Loucy (cell line): Measurements from ENCODE around the gene TUBB6.

Experiments used
- H2AFZ ChIP-seq: fragments of 200-600 bp; sonication (generic); 2 replicates; pipeline ENCODE4 v1.6.0; 2016; ENCODE audit warnings: antibody characterized with exemption, mild to moderate bottlenecking, low read length, moderate library complexity
- H3F3A ChIP-seq: fragments of 200-600 bp; 2 replicates; pipeline ENCODE4 v1.6.0; 2016; ENCODE audit warnings: antibody characterized with exemption, low read depth, mild to moderate bottlenecking
- H3K27me3 ChIP-seq: fragments of 200-600 bp; sonication (generic); 2 replicates; pipeline ENCODE4 v1.6.1; 2014; ENCODE audit warnings: low read length, mild to moderate bottlenecking; ENCODE audit not compliant: insufficient read depth, poor library complexity, severe bottlenecking
- H3K36me3 ChIP-seq: fragments of 200-600 bp; sonication (generic); 2 replicates; pipeline ENCODE4 v1.6.1; 2016; ENCODE audit warnings: low read length; ENCODE audit not compliant: insufficient read depth
- H3K4me1 ChIP-seq: fragments of 200-600 bp; sonication (generic); 2 replicates; pipeline ENCODE4 v1.5.1; 2014; ENCODE audit warnings: low read length, mild to moderate bottlenecking; ENCODE audit not compliant: insufficient read depth, poor library complexity, severe bottlenecking
- H3K4me2 ChIP-seq: fragments of 200-600 bp; sonication (generic); 2 replicates; pipeline ENCODE4 v1.6.0; 2014; ENCODE audit warnings: antibody characterized with exemption, low read length, low read depth, mild to moderate bottlenecking; ENCODE audit not compliant: poor library complexity, severe bottlenecking
- H3K4me3 ChIP-seq: fragments of 200-600 bp; sonication (generic); 2 replicates; pipeline ENCODE4 v1.5.1; 2014; ENCODE audit warnings: low read length, mild to moderate bottlenecking, mixed read lengths; ENCODE audit not compliant: poor library complexity, severe bottlenecking
- H3K79me2 ChIP-seq: fragments of 200-600 bp; sonication (generic); 2 replicates; pipeline ENCODE4 v1.6.1; 2014; ENCODE audit warnings: low read length; ENCODE audit not compliant: insufficient read depth
- H3K9ac ChIP-seq: fragments of 200-600 bp; sonication (generic); 2 replicates; pipeline ENCODE4 v1.6.0; 2014; ENCODE audit warnings: mild to moderate bottlenecking, low read depth, low read length, moderate library complexity; ENCODE audit not compliant: poor library complexity, severe bottlenecking
- H3K9me2 ChIP-seq: fragments of 200-600 bp; sonication (generic); replicated peaks from 2 replicates; pipeline ENCODE4 v1.6.1; 2016; ENCODE audit warnings: low read depth, low read length, mixed read lengths
- H3K9me3 ChIP-seq: fragments of 200-600 bp; sonication (generic); 2 replicates; pipeline ENCODE4 v1.6.1; 2014; ENCODE audit warnings: mild to moderate bottlenecking, antibody characterized with exemption, low read length, low read depth; ENCODE audit not compliant: insufficient read depth
- H4K20me1 ChIP-seq: fragments of 200-600 bp; sonication (generic); 2 replicates; pipeline ENCODE4 v1.6.0; 2014; ENCODE audit warnings: antibody characterized with exemption, low read length, mild to moderate bottlenecking; ENCODE audit not compliant: insufficient read depth, poor library complexity, severe bottlenecking
- CTCF ChIP-seq: fragments of 200-600 bp; sonication (generic); conservative IDR thresholded peaks from 2 replicates; pipeline ENCODE4 v1.5.1; 2014; ENCODE audit warnings: mild to moderate bottlenecking, antibody characterized with exemption, low read length
- EZH2phosphoT487 ChIP-seq: fragments of 200-600 bp; IDR thresholded peaks from 2 replicates; pipeline ENCODE4 v1.6.1; 2018; ENCODE audit warnings: antibody characterized with exemption, mild to moderate bottlenecking, moderate library complexity, borderline replicate concordance

The TUBB6 gene

DNA sequence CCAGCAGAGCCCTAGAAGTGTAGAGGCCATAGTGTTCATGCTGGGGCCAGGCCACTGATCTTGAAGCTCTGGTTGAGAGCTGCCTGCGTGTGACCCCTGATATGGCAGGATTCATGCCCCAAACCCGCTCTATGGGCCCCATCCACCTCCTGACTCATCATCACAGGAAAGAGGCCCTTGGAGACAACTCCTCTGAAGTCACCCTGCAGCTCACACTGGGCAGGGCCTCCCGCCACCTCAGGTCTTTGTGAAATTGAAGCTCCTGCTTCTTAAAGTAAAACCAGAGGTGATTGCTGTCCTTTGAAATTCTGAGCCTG is 12.0 kb upstream of the TUBB6 start:
- no peak overlapping the region for H3K4me2 ChIP-seq
- H3F3A ChIP-seq, result no peaks in the 10 kb centered on the region
- H3K9me2 ChIP-seq, result no peaks in the 10 kb centered on the region
- H4K20me1 ChIP-seq, result no peaks in the 10 kb centered on the region
- no peak for TF ChIP-seq CTCF
- no peaks in the 10 kb centered on the region for H3K9me3 ChIP-seq
- H3K4me3 ChIP-seq, result no peak overlapping the region
- no peak overlapping the region for H3K9ac ChIP-seq
- H3K27me3 ChIP-seq, result no peaks in the 10 kb centered on the region
- no peaks in the 10 kb centered on the region for H3K36me3 ChIP-seq
- H3K4me1 ChIP-seq, result peaks cover 5% of the 10 kb centered on the region
- H2AFZ ChIP-seq, result no peak overlapping the region
- no peaks in the 10 kb centered on the region for H3K79me2 ChIP-seq

DNA sequence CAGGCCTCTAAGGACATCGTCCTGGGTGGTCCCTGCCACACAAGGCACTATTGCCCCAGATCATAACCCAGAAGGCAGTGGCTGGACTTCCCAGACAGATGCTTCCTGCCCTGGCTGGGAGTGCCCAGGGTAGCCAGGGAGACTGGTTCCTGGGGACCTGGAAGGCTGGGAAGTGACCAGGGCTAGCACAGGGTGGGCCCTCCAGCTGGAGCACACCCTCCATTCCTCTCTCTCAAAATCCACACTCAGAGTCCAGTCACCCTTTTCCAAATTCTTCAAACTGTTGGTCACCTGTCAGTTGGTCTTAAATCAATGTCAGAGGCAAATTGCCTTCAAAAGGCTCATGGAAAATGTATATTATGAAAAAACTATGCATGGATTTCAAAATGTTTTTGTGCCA is 11.6 kb upstream of the TUBB6 start:
- H3K4me2 ChIP-seq, result no peak overlapping the region
- H3K9me2 ChIP-seq, result no peaks in the 10 kb centered on the region
- no peaks in the 10 kb centered on the region for H3K36me3 ChIP-seq
- H3F3A ChIP-seq, result no peaks in the 10 kb centered on the region
- no peak overlapping the region for H3K9ac ChIP-seq
- no peak for TF ChIP-seq EZH2phosphoT487
- TF ChIP-seq CTCF, result no peak
- H3K9me3 ChIP-seq, result no peaks in the 10 kb centered on the region
- no peaks in the 10 kb centered on the region for H4K20me1 ChIP-seq
- H3K27me3 ChIP-seq, result no peaks in the 10 kb centered on the region
- H3K4me3 ChIP-seq, result no peak overlapping the region
- no peak overlapping the region for H2AFZ ChIP-seq
- H3K4me1 ChIP-seq, result peaks cover 5% of the 10 kb centered on the region
- no peaks in the 10 kb centered on the region for H3K79me2 ChIP-seq

DNA sequence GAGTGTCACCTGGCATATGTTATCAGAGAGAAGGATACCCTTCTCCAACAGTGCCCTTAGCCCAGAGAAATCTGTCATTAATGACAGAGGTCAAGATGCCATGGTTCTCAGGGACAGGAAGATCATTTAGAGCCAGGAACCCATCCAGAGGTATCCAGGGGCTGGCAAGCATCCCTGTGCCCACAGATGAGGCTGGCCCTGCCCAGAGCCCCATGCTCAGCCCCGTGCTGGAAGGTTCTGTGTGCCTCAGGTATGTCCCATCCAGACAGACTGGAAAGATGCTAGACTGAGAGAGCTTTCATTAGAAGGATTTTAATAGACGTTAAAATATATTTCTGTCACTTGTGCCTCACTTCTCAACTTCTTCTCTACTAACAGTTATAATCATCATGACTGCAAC is 8.2 kb upstream of the TUBB6 start:
- no peaks in the 10 kb centered on the region for H3K27me3 ChIP-seq
- H3K4me3 ChIP-seq, result no peak overlapping the region
- no peaks in the 10 kb centered on the region for H3K9me2 ChIP-seq
- H3K9me3 ChIP-seq, result no peaks in the 10 kb centered on the region
- H3K36me3 ChIP-seq, result no peaks in the 10 kb centered on the region
- H3F3A ChIP-seq, result no peaks in the 10 kb centered on the region
- no peak overlapping the region for H2AFZ ChIP-seq
- no peaks in the 10 kb centered on the region for H3K79me2 ChIP-seq
- H3K9ac ChIP-seq, result no peak overlapping the region
- peaks cover 5% of the 10 kb centered on the region for H3K4me1 ChIP-seq
- H4K20me1 ChIP-seq, result no peaks in the 10 kb centered on the region
- no peak overlapping the region for H3K4me2 ChIP-seq
- TF ChIP-seq CTCF (no peak), EZH2phosphoT487 (no peak)
